Mesenchymal stem cell (in vitro differentiated cells and primary cell): ENCODE data around the gene SLC35G3.
"Not testable (repeated sequence)": the region's sequence is repeated elsewhere in the genome, so short reads cannot be mapped to it uniquely, and the experiment has no call there.

Experiments used
- DNase-seq: peaks from one replicate; pipeline ENCODE4 v3.0.0-alpha.2; 2013
- H2AFZ ChIP-seq: one replicate; pipeline ENCODE4 v1.6.1; 2013; ENCODE audit warnings: low read depth, mild to moderate bottlenecking, control low read depth, inconsistent platforms, low read length, moderate library complexity
- H2AK5ac ChIP-seq: 2 replicates; pipeline ENCODE4 v1.6.1; 2013; ENCODE audit warnings: low read length, moderate library complexity, mild to moderate bottlenecking, inconsistent platforms; ENCODE audit not compliant: severe bottlenecking
- H2BK120ac ChIP-seq: one replicate; pipeline ENCODE4 v1.6.1; 2013; ENCODE audit warnings: low read depth, mild to moderate bottlenecking, inconsistent platforms, low read length, moderate library complexity
- H2BK12ac ChIP-seq, 2 experiments: one replicate each; pipeline ENCODE4 v1.6.1; 2013; ENCODE audit warnings: inconsistent platforms in 2 of 2, low read length in 2 of 2, mild to moderate bottlenecking in 2 of 2, moderate library complexity in 2 of 2, control low read depth in 1 of 2
- H2BK15ac ChIP-seq: one replicate; pipeline ENCODE4 v1.6.1; 2013; ENCODE audit warnings: mild to moderate bottlenecking, low read depth, inconsistent platforms; ENCODE audit not compliant: poor library complexity, severe bottlenecking
- H2BK5ac ChIP-seq: 2 replicates; pipeline ENCODE4 v1.6.1; 2013; ENCODE audit warnings: low read depth, mild to moderate bottlenecking, low read length, control low read depth, inconsistent platforms; ENCODE audit not compliant: poor library complexity, severe bottlenecking
- H3K14ac ChIP-seq, 2 experiments: one replicate each; pipeline ENCODE4 v1.6.1; 2013; ENCODE audit warnings: inconsistent platforms in 2 of 2, low read length in 2 of 2, control low read depth in 1 of 2, mild to moderate bottlenecking in 1 of 2, moderate library complexity in 1 of 2
- H3K18ac ChIP-seq, 2 experiments: one replicate each; pipeline ENCODE4 v1.6.1; 2013; ENCODE audit warnings: inconsistent platforms in 2 of 2, low read length in 2 of 2, control low read depth in 1 of 2, low read depth in 1 of 2, mild to moderate bottlenecking in 1 of 2
- H3K23ac ChIP-seq, 2 experiments: one replicate each; pipeline ENCODE4 v1.6.1; 2013; ENCODE audit warnings: inconsistent platforms in 2 of 2, low read length in 2 of 2, mild to moderate bottlenecking in 2 of 2, moderate library complexity in 2 of 2, control low read depth in 1 of 2
- H3K27ac ChIP-seq: 2 replicates; pipeline ENCODE4 v1.5.1; 2013; ENCODE audit warnings: mild to moderate bottlenecking, moderate library complexity, low read length, control low read depth, inconsistent platforms; ENCODE audit not compliant: poor library complexity, severe bottlenecking
- H3K27me3 ChIP-seq, 2 experiments: 2 replicates each; pipeline versions ENCODE4 v1.6.1 to v1.7.0; 2013; ENCODE audit warnings: low read length in 2 of 2, mild to moderate bottlenecking in 2 of 2, moderate library complexity in 2 of 2, control low read depth in 1 of 2, inconsistent platforms in 1 of 2; ENCODE audit not compliant: control insufficient read depth in 1 of 2, insufficient read depth in 1 of 2
- H3K36me3 ChIP-seq, 2 experiments: 2 replicates each; pipeline versions ENCODE4 v1.6.1 to v1.7.0; 2013; ENCODE audit warnings: low read length in 2 of 2, control low read depth in 1 of 2, inconsistent platforms in 1 of 2, low read depth in 1 of 2, mild to moderate bottlenecking in 1 of 2; ENCODE audit not compliant: insufficient read depth in 2 of 2, control insufficient read depth in 1 of 2
- H3K4ac ChIP-seq, 2 experiments: one replicate each; pipeline ENCODE4 v1.6.1; 2013; ENCODE audit warnings: inconsistent platforms in 2 of 2, low read length in 2 of 2, mild to moderate bottlenecking in 2 of 2, moderate library complexity in 2 of 2, control low read depth in 1 of 2, low read depth in 1 of 2
- H3K4me1 ChIP-seq: 2 replicates; pipeline ENCODE4 v1.6.1; 2013; ENCODE audit warnings: low read depth, low read length, control low read depth; ENCODE audit not compliant: control insufficient read depth, insufficient read depth
- H3K4me2 ChIP-seq: 2 replicates; pipeline ENCODE4 v1.6.1; 2013; ENCODE audit warnings: low read length, mild to moderate bottlenecking, inconsistent platforms; ENCODE audit not compliant: poor library complexity, severe bottlenecking
- H3K4me3 ChIP-seq, 2 experiments: 2 replicates each; pipeline versions ENCODE4 v1.5.1 to v1.7.0; 2013; ENCODE audit warnings: low read length in 2 of 2, mild to moderate bottlenecking in 2 of 2, control low read depth in 1 of 2, low read depth in 1 of 2; ENCODE audit not compliant: insufficient read depth in 1 of 2
- H3K79me1 ChIP-seq: replicated peaks from 2 replicates; pipeline ENCODE4 v1.6.1; 2013; ENCODE audit warnings: mild to moderate bottlenecking, control low read depth, low read length, inconsistent platforms; ENCODE audit not compliant: poor library complexity, severe bottlenecking
- H3K9ac ChIP-seq: 2 replicates; pipeline ENCODE4 v1.7.0; 2013; ENCODE audit warnings: mild to moderate bottlenecking, low read length, moderate library complexity
- H3K9me3 ChIP-seq: 2 replicates; pipeline ENCODE4 v1.7.0; 2013; ENCODE audit warnings: mild to moderate bottlenecking, low read length; ENCODE audit not compliant: control insufficient read depth
- H4K8ac ChIP-seq: one replicate; pipeline ENCODE4 v1.6.1; 2013; ENCODE audit warnings: inconsistent platforms, mild to moderate bottlenecking, low read length, moderate library complexity
- H4K91ac ChIP-seq: one replicate; pipeline ENCODE4 v1.6.1; 2013; ENCODE audit warnings: mild to moderate bottlenecking, low read length, inconsistent platforms
- WGBS: methylation state at CpG from one replicate; pipeline ENCODE4 v1.1.7; 2013; ENCODE audit warnings: mixed read lengths; 5-methylcytosine and 5-hydroxymethylcytosine counted together

The SLC35G3 gene

GRCh38 chr17:35202582-35202981 lies 8.4 kb upstream of the SLC35G3 start:
- H3K36me3 ChIP-seq, DNase-seq, H2BK120ac ChIP-seq, H3K4me1 ChIP-seq, H4K91ac ChIP-seq, H3K4me3 ChIP-seq, H4K8ac ChIP-seq, H3K14ac ChIP-seq, H2BK12ac ChIP-seq, H3K4ac ChIP-seq, H3K23ac ChIP-seq, H3K27ac ChIP-seq, H3K9me3 ChIP-seq, H2BK15ac ChIP-seq, H3K79me1 ChIP-seq, H3K4me2 ChIP-seq, H2BK5ac ChIP-seq, H3K27me3 ChIP-seq, H2AFZ ChIP-seq, H3K9ac ChIP-seq, H3K18ac ChIP-seq, H2AK5ac ChIP-seq: not testable (repeated sequence)
- WGBS = no CpG with 5 or more reads among the region's 2 CpGs

GRCh38 chr17:35195062-35195461 lies 869 bp upstream of the SLC35G3 start:
- not testable (repeated sequence) for H3K4me3 ChIP-seq, H4K8ac ChIP-seq, H3K18ac ChIP-seq, H3K79me1 ChIP-seq, H3K9ac ChIP-seq, H3K27me3 ChIP-seq, H3K4me1 ChIP-seq, H2BK15ac ChIP-seq, H2AFZ ChIP-seq, H3K23ac ChIP-seq, H2BK12ac ChIP-seq, H2BK5ac ChIP-seq, H3K27ac ChIP-seq, H3K4ac ChIP-seq, H2BK120ac ChIP-seq, H4K91ac ChIP-seq, H3K36me3 ChIP-seq, H3K9me3 ChIP-seq, DNase-seq, H3K14ac ChIP-seq, H3K4me2 ChIP-seq, H2AK5ac ChIP-seq
- WGBS = 97% methylated on average over 19 of the region's 31 CpGs

- no peak overlapping the region for H3K18ac ChIP-seq
- H3K4me3 ChIP-seq = no peak overlapping the region
- H2BK5ac ChIP-seq = no peak overlapping the region
- no peak overlapping the region for H2BK120ac ChIP-seq
- H3K27me3 ChIP-seq = no peaks in the 10 kb centered on the region
- H3K4me2 ChIP-seq = no peak overlapping the region
- DNase-seq = no peak
- H4K91ac ChIP-seq = no peak overlapping the region
- H2BK12ac ChIP-seq = no peak overlapping the region
- no peak overlapping the region for H2AFZ ChIP-seq
- H2BK15ac ChIP-seq = no peak overlapping the region
- no peak overlapping the region for H3K27ac ChIP-seq
- no peak overlapping the region for H2AK5ac ChIP-seq
- H3K79me1 ChIP-seq = no peaks in the 10 kb centered on the region
- no peak overlapping the region for H3K9ac ChIP-seq
- no peak overlapping the region for H4K8ac ChIP-seq
- 82% methylated on average over 8 of the region's 8 CpGs for WGBS
- no peaks in the 10 kb centered on the region for H3K9me3 ChIP-seq
- no peak overlapping the region for H3K4ac ChIP-seq
- H3K14ac ChIP-seq = no peak overlapping the region
- no peaks in the 10 kb centered on the region for H3K4me1 ChIP-seq
- no peaks in the 10 kb centered on the region for H3K36me3 ChIP-seq
- no peak overlapping the region for H3K23ac ChIP-seq
Measured at GRCh38 chr17:35192708-35193107, 1.5 kb downstream of the SLC35G3 start.

GRCh38 chr17:35191001-35191695 lies 3.0 kb downstream of the SLC35G3 start:
- Histone ChIP-seq H2BK120ac (no peak overlapping the region), H3K18ac (no peak overlapping the region), H4K91ac (no peak overlapping the region), H3K27ac (no peak overlapping the region), H3K14ac (no peak overlapping the region), H3K4ac (no peak overlapping the region), H4K8ac (no peak overlapping the region), H3K23ac (no peak overlapping the region), H3K9me3 (no peaks in the 10 kb centered on the region), H3K79me1 (no peaks in the 10 kb centered on the region), H2AK5ac (no peak overlapping the region), H2BK5ac (no peak overlapping the region), H2BK15ac (no peak overlapping the region), H2BK12ac (no peak overlapping the region), H2AFZ (no peak overlapping the region), H3K4me3 (no peak overlapping the region), H3K27me3 (peaks cover 0 to under 1% of the 10 kb centered on the region in 2 experiments), H3K4me1 (no peaks in the 10 kb centered on the region), H3K9ac (no peak overlapping the region), H3K36me3 (no peaks in the 10 kb centered on the region), H3K4me2 (no peak overlapping the region)
- 82% methylated on average over 9 of the region's 11 CpGs for WGBS
- no peak for DNase-seq
